Spleen (tissue), 7 donors: Measurements from ENCODE around the gene ACBD3.

Source experiments
- CTCF ChIP-seq, 11 experiments: fragments of 200-600 bp in 7 of 11; fragments of 450-650 bp in 4 of 11; sonication (generic) in 4 of 11; IDR thresholded peaks in 8 of 11; conservative IDR thresholded peaks in 3 of 11; 1 replicate in 7 of 11; 2 replicates in 4 of 11; pipeline versions ENCODE4 v1.4.0 to v1.8.0; 2016 to 2021; ENCODE audit warnings: antibody characterized with exemption in 11 of 11, inconsistent platforms in 4 of 11, mild to moderate bottlenecking in 1 of 11
- POLR2AphosphoS5 ChIP-seq, 3 donors: sonication (generic); formaldehyde crosslinking; IDR thresholded peaks; one replicate each; pipeline ENCODE4 v1.5.1; 2017; ENCODE audit warnings: antibody characterized with exemption in 3 of 3
- donor health status: DM: no; HTN: no; CAD: no; lungs with moderate emphysema.
- donor health status: DM: no; HTN: no; CAD: no.
- donor health status: DM: no; HTN: no; CAD: no.

DNA sequence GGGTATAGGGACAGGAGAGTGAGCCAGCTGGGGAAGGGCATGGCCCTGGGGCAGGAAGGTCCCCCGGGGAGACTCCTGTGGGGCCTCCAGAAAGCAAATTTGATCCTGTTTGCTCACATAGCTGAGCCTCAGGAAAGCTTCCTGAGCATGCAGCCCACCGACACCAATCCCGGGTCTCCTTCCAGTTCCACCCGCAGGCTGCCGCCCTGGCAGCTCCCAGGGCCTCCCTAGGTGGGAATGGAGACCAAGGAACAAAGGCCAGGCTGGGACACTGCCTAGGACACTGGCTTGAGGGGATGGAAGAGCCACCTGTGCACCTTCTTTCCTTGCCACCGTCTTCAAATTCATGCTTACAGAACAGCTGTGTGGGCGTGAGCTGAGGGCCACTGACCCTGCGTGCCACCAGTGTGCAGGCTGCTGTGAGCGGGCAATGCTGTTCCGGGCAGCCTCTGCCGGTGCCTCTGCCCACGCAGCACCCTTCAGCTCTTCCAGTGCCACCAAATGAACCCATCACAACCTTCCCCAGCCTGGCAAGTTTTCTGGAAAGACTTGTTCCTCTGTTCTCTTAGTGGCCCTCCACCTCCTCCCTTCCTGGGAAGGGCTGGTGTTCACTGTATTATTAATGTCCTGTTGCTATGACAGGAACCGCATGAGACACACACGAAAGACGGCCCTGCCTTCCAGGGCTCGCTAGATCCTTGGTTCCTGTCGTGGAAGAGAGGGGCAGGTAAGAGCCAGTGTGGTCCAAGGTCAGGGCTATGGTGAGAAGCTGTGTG, 53.6 kb downstream of the ACBD3 start:
- TF ChIP-seq CTCF (IDR thresholded peaks at IDR 0.05 in 8 of 11, conservative IDR thresholded peaks at IDR 0.05 in 3 of 11) (no peak), POLR2AphosphoS5 (IDR thresholded peaks at IDR 0.05) (peak in 1 of 3 donors; percentile 22)
